IMR-90 (cell line): ENCODE data around the gene PRICKLE2.

Source experiments
- RCOR1 ChIP-seq: IDR thresholded peaks from 2 replicates; pipeline ENCODE4 v1.6.1; 2012; ENCODE audit warnings: mild to moderate bottlenecking, low read length, improper control_type of control experiment; ENCODE audit not compliant: insufficient replicate concordance
- RFX5 ChIP-seq: IDR thresholded peaks from 2 replicates; pipeline ENCODE4 v1.8.0; 2012; ENCODE audit warnings: low read depth, mild to moderate bottlenecking, low read length, moderate library complexity

GRCh38 chr3:64097920-64098319 is 127.3 kb downstream of the PRICKLE2 start:
- TF ChIP-seq RCOR1 (no peak), RFX5 (no peak)
